ENCODE results near the gene PRKCI.

- no peak for TF ChIP-seq TCF7L2 (IDR thresholded peaks at IDR 0.05; ENCODE audit: borderline replicate concordance, extremely low read depth, insufficient read depth, insufficient read length)
- no peak for TF ChIP-seq YY1 (IDR thresholded peaks at IDR 0.05; ENCODE audit: extremely low read depth, insufficient replicate concordance, low read depth, low read length)
- no peak for TF ChIP-seq EZH2 (IDR thresholded peaks at IDR 0.05)
- TF ChIP-seq ZBTB33 (IDR thresholded peaks at IDR 0.05; ENCODE audit: extremely low read depth, insufficient replicate concordance, low read length), result no peak
- TF ChIP-seq CTCF (IDR thresholded peaks at IDR 0.05 in 2 of 3, conservative IDR thresholded peaks at IDR 0.05 in 1 of 3; ENCODE audit: borderline replicate concordance in 1 of 3, insufficient read depth in 1 of 3, low read depth in 2 of 3, low read length in 2 of 3), result no peak
- TF ChIP-seq EZH2phosphoT487 (IDR thresholded peaks at IDR 0.05; ENCODE audit: borderline replicate concordance), result no peak
- TF ChIP-seq POLR2A (IDR thresholded peaks at IDR 0.05; ENCODE audit: borderline replicate concordance, extremely low read depth, insufficient read depth, insufficient read length), result no peak
- no peak for TF ChIP-seq REST (IDR thresholded peaks at IDR 0.05; ENCODE audit: low read depth)
- no peak for TF ChIP-seq ZNF274 (IDR thresholded peaks at IDR 0.05; ENCODE audit: low read depth, low read length)
- no peak for TF ChIP-seq POLR2AphosphoS5 (IDR thresholded peaks at IDR 0.05; ENCODE audit: low read depth, low read length)
- no peak for TF ChIP-seq SIN3A (IDR thresholded peaks at IDR 0.05; ENCODE audit: low read depth)
- no peak for TF ChIP-seq CBX3 (IDR thresholded peaks at IDR 0.05; ENCODE audit: low read depth)
- TF ChIP-seq RAD21 (IDR thresholded peaks at IDR 0.05; ENCODE audit: low read depth), result no peak
These were observed 115.2 kb downstream of the PRKCI start for GRCh38 chr3:170337420-170337819.

Data from HCT116 (cell line).